Calu3 (cell line): ENCODE results near the gene ACO2. TPM values are rescaled to one million over a fixed set of nuclear protein-coding genes. Genes with fewer than 3 reads are reported as not detected.
"Not testable (repeated sequence)": the region's sequence is repeated elsewhere in the genome, so short reads cannot be mapped to it uniquely, and the experiment has no call there.

Experiments
- BruUV-seq: library from RNA; stranded (reverse); fragments of 400-500 nt; replicated peaks from 2 replicates; lab custom pipeline; 2021; lab: Mats Ljungman, UMichigan
- CTCF ChIA-PET: fragments of 300-600 bp; sonication (Branson Sonifier 250); formaldehyde crosslinking; loops from one replicate; lab custom pipeline; 2022; ENCODE audit warnings: antibody characterized with exemption; lab: Charles Lee
- DNase-seq: peaks from one replicate; pipeline ENCODE4 v3.0.0; 2022
- H3K27ac Mint-ChIP-seq: one replicate; pipeline ENCODE4 v1.8.0; 2022; ENCODE audit warnings: mixed read lengths; ENCODE audit not compliant: unreplicated experiment
- H3K27me3 Mint-ChIP-seq: one replicate; pipeline ENCODE4 v1.8.0; 2022; ENCODE audit warnings: mixed read lengths; ENCODE audit not compliant: unreplicated experiment
- H3K36me3 Mint-ChIP-seq: one replicate; pipeline ENCODE4 v1.8.0; 2022; ENCODE audit warnings: mild to moderate bottlenecking, moderate library complexity, mixed read lengths; ENCODE audit not compliant: insufficient read depth, unreplicated experiment
- H3K4me1 Mint-ChIP-seq: one replicate; pipeline ENCODE4 v1.8.0; 2022; ENCODE audit warnings: mild to moderate bottlenecking, low read depth, mixed read lengths; ENCODE audit not compliant: unreplicated experiment
- H3K4me3 Mint-ChIP-seq: one replicate; pipeline ENCODE4 v1.8.0; 2022; ENCODE audit warnings: mild to moderate bottlenecking, low read depth, moderate library complexity, mixed read lengths; ENCODE audit not compliant: unreplicated experiment
- H3K9me3 Mint-ChIP-seq: one replicate; pipeline ENCODE4 v1.8.0; 2022; ENCODE audit warnings: low read depth, mixed read lengths; ENCODE audit not compliant: unreplicated experiment
- intact Hi-C: fragments of 100-400 bp; cut with micrococcal nuclease; formaldehyde crosslinking; loops from one replicate; pipeline ENCODE4 v1.10.0; 2022; ENCODE audit not compliant: unreplicated experiment
- total RNA-seq: library from RNA; stranded (reverse); gene quantifications from 2 replicates; pipeline ENCODE4 v1.2.3, GENCODE V29; 2022
- TF ChIP-seq, protein P1 (sequence below): fragments of 200-600 bp; IDR thresholded peaks from one replicate; pipeline ENCODE4 v1.8.0; 2022; ENCODE audit warnings: antibody characterized with exemption; ENCODE audit not compliant: unreplicated experiment

Gene ACO2
- total RNA-seq, 1 experiment from 2014 or later: 94.0 TPM

- TF ChIP-seq, protein P1, sequence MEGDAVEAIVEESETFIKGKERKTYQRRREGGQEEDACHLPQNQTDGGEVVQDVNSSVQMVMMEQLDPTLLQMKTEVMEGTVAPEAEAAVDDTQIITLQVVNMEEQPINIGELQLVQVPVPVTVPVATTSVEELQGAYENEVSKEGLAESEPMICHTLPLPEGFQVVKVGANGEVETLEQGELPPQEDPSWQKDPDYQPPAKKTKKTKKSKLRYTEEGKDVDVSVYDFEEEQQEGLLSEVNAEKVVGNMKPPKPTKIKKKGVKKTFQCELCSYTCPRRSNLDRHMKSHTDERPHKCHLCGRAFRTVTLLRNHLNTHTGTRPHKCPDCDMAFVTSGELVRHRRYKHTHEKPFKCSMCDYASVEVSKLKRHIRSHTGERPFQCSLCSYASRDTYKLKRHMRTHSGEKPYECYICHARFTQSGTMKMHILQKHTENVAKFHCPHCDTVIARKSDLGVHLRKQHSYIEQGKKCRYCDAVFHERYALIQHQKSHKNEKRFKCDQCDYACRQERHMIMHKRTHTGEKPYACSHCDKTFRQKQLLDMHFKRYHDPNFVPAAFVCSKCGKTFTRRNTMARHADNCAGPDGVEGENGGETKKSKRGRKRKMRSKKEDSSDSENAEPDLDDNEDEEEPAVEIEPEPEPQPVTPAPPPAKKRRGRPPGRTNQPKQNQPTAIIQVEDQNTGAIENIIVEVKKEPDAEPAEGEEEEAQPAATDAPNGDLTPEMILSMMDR: no peak
- no TSS peak for BruUV-seq
- H3K27ac Mint-ChIP-seq: no peak overlapping the region
These were observed 101.3 kb downstream of the ACO2 start for GRCh38 chr22:41570221-41570620.

DNA sequence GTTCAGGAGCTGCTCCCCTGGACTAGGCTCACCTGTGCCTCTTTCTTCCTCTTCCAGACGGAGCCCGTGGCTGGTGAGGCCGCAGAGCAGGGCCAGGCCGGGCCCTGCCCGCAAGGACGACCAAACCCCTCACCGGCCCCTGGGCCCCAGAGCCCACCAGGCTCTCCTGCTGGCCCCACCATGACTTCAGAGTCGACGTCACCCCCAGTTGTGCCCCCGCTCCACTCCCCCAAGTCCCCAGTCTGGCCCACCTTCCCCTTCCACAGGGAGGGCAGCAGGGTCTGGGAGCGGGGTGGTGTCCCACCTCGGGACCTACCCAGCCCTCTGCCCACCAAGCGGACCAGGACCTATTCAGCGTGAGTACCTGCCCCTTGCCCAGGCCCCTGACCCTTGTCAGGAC lies 102.9 kb downstream of the ACO2 start:
- H3K4me1 Mint-ChIP-seq: no peaks in the 10 kb centered on the region
- no TSS peak for BruUV-seq
- CTCF ChIA-PET: no interaction called here
- H3K9me3 Mint-ChIP-seq: no peaks in the 10 kb centered on the region
- TF ChIP-seq, protein P1: no peak
- no peak for DNase-seq
- no peak overlapping the region for H3K4me3 Mint-ChIP-seq
- H3K36me3 Mint-ChIP-seq: peaks cover 5% of the 10 kb centered on the region
- intact Hi-C loops: no loop called here
- no peak overlapping the region for H3K27ac Mint-ChIP-seq
- H3K27me3 Mint-ChIP-seq: peaks cover 19% of the 10 kb centered on the region

More at GRCh38 chr22:41570221-41570620, 101.3 kb downstream of the ACO2 start:
- peaks cover 4% of the 10 kb centered on the region for H3K36me3 Mint-ChIP-seq
- H3K4me3 Mint-ChIP-seq: no peak overlapping the region
- CTCF ChIA-PET: interaction anchor here (0.7 to 0.8 kb wide), 2 partner anchors 11 to 76 kb away, joined by 3 to 4 read pairs; no protein-coding TSS in a partner anchor
- H3K4me1 Mint-ChIP-seq: peaks cover 6% of the 10 kb centered on the region
- H3K27me3 Mint-ChIP-seq: peaks cover 19% of the 10 kb centered on the region
- no peaks in the 10 kb centered on the region for H3K9me3 Mint-ChIP-seq
- intact Hi-C loops: no loop called here
- DNase-seq: no peak

- CTCF ChIA-PET, H3K4me3 Mint-ChIP-seq, BruUV-seq, H3K36me3 Mint-ChIP-seq, DNase-seq, H3K27ac Mint-ChIP-seq, intact Hi-C loops, H3K9me3 Mint-ChIP-seq, H3K4me1 Mint-ChIP-seq: not testable (repeated sequence)
- peaks cover 19% of the 10 kb centered on the region for H3K27me3 Mint-ChIP-seq
These were observed 103.4 kb downstream of the ACO2 start for GRCh38 chr22:41572305-41572704.

DNA sequence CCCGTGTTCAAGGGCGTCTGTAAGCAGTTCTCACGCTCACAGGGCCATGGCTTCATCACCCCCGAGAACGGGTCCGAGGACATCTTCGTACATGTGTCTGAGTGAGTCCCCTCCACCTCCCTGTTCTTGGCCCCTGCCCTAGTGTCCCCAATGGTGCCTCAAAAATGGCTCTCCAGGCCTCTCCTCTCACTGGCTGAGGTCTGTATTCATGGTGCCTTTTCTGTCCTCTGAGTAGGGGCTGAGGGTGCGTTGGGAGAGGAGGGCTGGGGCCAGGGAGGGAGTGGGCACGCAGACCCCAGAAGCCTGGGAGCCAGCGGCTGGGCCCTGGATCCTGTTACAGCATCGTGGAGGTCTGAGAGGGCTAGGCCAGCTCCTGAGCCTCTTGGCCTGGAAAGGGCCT lies 104.8 kb downstream of the ACO2 start:
- CTCF ChIA-PET: interaction anchor here (0.6 to 1.0 kb wide), 2 partner anchors 8 to 16 kb away, joined by 3 to 5 read pairs; partner anchors contain the start of gene PMM1
- DNase-seq: no peak
- Mint-ChIP-seq H3K36me3 (peaks cover 5% of the 10 kb centered on the region), H3K9me3 (no peaks in the 10 kb centered on the region), H3K27ac (no peak overlapping the region), H3K4me1 (no peaks in the 10 kb centered on the region), H3K4me3 (no peak overlapping the region), H3K27me3 (peaks cover 12% of the 10 kb centered on the region)
- TF ChIP-seq, protein P1: no peak
- no TSS peak for BruUV-seq
- intact Hi-C loops: no loop called here

DNA sequence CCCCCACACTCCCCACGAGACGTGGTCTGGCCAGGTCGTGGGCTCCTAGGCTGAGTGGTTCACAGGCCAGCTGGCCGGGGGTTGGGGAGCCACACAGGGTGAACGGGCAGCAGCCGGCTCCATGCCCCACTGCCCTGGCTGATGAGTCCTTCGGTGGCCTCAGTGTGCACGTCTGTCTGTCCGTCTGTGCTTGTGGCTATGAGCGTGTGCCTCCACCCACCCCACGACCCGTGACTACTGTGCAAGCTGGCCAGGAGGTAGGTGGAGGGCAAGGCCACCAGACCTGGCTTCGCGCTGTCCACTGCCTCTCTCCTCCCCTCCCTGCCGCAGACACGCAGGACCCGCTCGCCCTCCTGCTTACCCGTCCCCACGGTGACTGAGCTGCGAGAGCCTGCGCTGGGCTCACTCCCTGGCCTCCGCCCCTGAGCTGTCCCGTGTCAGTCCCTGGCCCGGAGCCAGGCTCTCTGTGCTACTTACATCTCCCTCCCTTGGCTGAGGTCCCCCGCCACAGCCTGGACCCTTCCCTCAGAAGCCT lies 106.0 kb downstream of the ACO2 start:
- intact Hi-C loops: no loop called here
- no peak overlapping the region for H3K4me3 Mint-ChIP-seq
- CTCF ChIA-PET: interaction anchor here (0.5 to 0.9 kb wide), 2 partner anchors 13 to 97 kb away, joined by 4 read pairs; no protein-coding TSS in a partner anchor
- peaks cover 5% of the 10 kb centered on the region for H3K36me3 Mint-ChIP-seq
- H3K27ac Mint-ChIP-seq: no peak overlapping the region
- DNase-seq: no peak
- H3K9me3 Mint-ChIP-seq: no peaks in the 10 kb centered on the region
- TF ChIP-seq, protein P1: no peak
- BruUV-seq: no TSS peak
- H3K27me3 Mint-ChIP-seq: peaks cover under 1% of the 10 kb centered on the region
- no peaks in the 10 kb centered on the region for H3K4me1 Mint-ChIP-seq
